Measurements from ENCODE around the gene PRR36.
"Not testable (repeated sequence)": the region's sequence is repeated elsewhere in the genome, so short reads cannot be mapped to it uniquely, and the experiment has no call there.

PRR36 gene

GRCh38 chr19:7897292-7897691, 23.1 kb upstream of the PRR36 start:
- no peak for DNase-seq

GRCh38 chr19:7895565-7895964, 21.4 kb upstream of the PRR36 start:
- no peak for DNase-seq

- DNase-seq = no peak
Measured at GRCh38 chr19:7894612-7895309, 20.6 kb upstream of the PRR36 start.

- not testable (repeated sequence) for DNase-seq
Measured at GRCh38 chr19:7893362-7894101, 19.3 kb upstream of the PRR36 start.

GRCh38 chr19:7888826-7889217, 14.6 kb upstream of the PRR36 start:
- DNase-seq = no peak

GRCh38 chr19:7888145-7888825, 14.1 kb upstream of the PRR36 start, which contains the start of gene LRRC8E:
Gene LRRC8E, plus strand, starts transcription at chr19:7888510. Its CDS starts 7,094 bp downstream, at chr19:7895604.
- peak; percentile 67 for DNase-seq

GRCh38 chr19:7887408-7888144, 13.4 kb upstream of the PRR36 start:
- no peak for DNase-seq

GRCh38 chr19:7885818-7886217, 11.6 kb upstream of the PRR36 start:
- DNase-seq = no peak

GRCh38 chr19:7883796-7884570, 9.8 kb upstream of the PRR36 start:
- DNase-seq = no peak

GRCh38 chr19:7883105-7883504, 8.9 kb upstream of the PRR36 start:
- DNase-seq = no peak

- DNase-seq = no peak
Measured at GRCh38 chr19:7881910-7882309, 7.7 kb upstream of the PRR36 start.

GRCh38 chr19:7879836-7880235, 5.6 kb upstream of the PRR36 start:
- DNase-seq = peak; percentile 17

- no peak for DNase-seq
Measured at GRCh38 chr19:7879111-7879807, 5.1 kb upstream of the PRR36 start.

- no peak for DNase-seq
Measured at GRCh38 chr19:7877249-7877836, 3.2 kb upstream of the PRR36 start.

GRCh38 chr19:7874897-7875273, 695 bp upstream of the PRR36 start:
- no peak for DNase-seq

- no peak for DNase-seq
Measured at GRCh38 chr19:7873304-7874075, 700 bp downstream of the PRR36 start.

GRCh38 chr19:7872306-7873204, 1.6 kb downstream of the PRR36 start:
- no peak for DNase-seq

- DNase-seq = peak; percentile 97
Measured at GRCh38 chr19:7871437-7872305, 2.5 kb downstream of the PRR36 start.

All from activated CD4-positive, alpha-beta T cell treated with anti-CD3 and anti-CD28 coated beads for 48 hours (primary cell).